HCEC 1CT (cell line): ENCODE results near the gene FOXJ2.
"Not testable (repeated sequence)": the region's sequence is repeated elsewhere in the genome, so short reads cannot be mapped to it uniquely, and the experiment has no call there.

ENCODE experiments used
- DNase-seq: peaks from one replicate; pipeline ENCODE4 v3.0.0-alpha.2; 2017

Gene FOXJ2

DNA sequence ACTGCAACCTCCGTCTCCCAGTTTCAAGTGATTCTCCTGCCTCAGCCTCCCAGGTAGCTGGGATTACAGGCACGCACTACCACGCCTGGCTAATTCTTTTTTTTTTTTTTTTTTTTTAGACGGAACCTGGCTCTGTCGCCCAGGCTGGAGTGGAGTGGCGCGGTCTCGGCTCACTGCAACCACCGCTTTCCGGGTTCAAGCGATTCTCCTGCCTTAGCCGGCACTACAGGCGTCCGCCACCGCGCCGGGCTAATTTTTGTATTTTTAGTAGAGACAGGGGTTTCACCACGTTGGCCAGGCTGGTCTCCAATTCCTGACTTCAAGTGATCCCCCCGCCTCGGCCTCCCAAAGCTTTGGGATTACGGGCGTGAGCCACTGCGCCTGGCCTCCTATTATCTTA lies 1.5 kb upstream of the FOXJ2 start:
- DNase-seq, result not testable (repeated sequence)

DNA sequence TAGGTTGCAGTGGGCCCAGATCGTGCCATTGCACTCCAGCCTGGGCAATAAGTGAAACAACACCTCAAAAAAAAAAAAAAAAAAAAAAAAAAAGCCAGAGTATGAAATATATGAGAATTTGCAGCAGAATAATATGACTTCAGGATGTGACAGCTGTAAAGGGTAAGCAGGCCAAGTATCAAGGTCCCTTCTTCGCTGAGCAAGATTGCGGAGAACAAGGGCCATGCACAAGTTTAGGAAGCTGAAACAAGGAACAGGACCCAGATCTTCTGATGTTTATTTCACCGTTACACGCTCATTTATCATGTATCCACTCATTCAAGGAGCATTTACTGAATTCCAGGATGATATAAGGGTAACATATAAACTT lies 659 bp upstream of the FOXJ2 start:
- no peak for DNase-seq

GRCh38 chr12:8033153-8034044 lies 883 bp downstream of the FOXJ2 start:
- peak; percentile 42 for DNase-seq

GRCh38 chr12:8034802-8035201 lies 2.3 kb downstream of the FOXJ2 start:
- DNase-seq, result no peak

GRCh38 chr12:8035440-8036010 lies 3.0 kb downstream of the FOXJ2 start:
- no peak for DNase-seq

GRCh38 chr12:8036346-8036745 lies 3.8 kb downstream of the FOXJ2 start:
- no peak for DNase-seq

GRCh38 chr12:8037046-8037663 lies 4.6 kb downstream of the FOXJ2 start:
- no peak for DNase-seq

DNA sequence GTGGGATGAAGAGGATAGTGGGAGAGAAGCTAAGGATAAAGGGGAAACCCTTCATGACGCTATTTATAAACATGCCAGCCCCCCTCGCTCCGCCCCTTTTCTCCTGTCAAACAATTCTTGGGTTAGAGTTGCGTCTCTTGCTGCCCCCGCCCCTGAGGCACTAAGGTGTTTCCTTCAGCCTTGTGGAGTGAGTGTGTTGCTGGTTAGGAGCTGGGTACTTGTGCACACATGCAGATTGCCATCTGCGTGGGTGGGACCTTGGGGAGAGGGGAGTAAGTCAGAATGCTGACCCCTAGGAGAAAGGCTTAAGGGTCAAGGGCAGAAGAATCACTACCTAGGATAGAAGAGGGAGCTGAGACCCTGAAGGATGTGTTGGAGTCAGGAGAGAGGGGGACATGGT lies 5.4 kb downstream of the FOXJ2 start:
- no peak for DNase-seq

DNA sequence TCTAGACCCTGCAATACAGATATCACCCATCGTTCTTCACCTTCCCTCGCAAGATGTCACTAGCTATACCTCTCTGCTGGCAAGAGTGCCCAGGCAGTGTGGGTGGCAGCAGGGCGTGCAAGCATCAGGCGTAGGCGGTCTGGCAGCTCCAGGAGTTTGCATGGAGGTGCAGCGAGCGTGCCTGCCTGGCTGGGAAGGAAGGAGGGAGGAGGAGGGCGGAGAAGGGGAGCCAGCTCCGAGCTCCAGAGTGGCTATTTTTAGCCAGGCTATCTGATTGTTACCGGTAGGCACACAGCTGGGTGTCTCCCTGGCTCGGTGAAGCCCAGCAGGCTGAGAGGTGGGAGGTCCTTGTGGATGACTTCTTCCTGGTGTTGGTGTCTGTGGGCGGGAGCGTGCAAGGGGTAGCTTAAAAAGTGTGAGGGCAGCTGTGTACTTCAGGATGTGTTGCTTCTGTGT lies 6.2 kb downstream of the FOXJ2 start:
- DNase-seq, result no peak

- no peak for DNase-seq
Observed at GRCh38 chr12:8040791-8041190, 8.3 kb downstream of the FOXJ2 start.

DNA sequence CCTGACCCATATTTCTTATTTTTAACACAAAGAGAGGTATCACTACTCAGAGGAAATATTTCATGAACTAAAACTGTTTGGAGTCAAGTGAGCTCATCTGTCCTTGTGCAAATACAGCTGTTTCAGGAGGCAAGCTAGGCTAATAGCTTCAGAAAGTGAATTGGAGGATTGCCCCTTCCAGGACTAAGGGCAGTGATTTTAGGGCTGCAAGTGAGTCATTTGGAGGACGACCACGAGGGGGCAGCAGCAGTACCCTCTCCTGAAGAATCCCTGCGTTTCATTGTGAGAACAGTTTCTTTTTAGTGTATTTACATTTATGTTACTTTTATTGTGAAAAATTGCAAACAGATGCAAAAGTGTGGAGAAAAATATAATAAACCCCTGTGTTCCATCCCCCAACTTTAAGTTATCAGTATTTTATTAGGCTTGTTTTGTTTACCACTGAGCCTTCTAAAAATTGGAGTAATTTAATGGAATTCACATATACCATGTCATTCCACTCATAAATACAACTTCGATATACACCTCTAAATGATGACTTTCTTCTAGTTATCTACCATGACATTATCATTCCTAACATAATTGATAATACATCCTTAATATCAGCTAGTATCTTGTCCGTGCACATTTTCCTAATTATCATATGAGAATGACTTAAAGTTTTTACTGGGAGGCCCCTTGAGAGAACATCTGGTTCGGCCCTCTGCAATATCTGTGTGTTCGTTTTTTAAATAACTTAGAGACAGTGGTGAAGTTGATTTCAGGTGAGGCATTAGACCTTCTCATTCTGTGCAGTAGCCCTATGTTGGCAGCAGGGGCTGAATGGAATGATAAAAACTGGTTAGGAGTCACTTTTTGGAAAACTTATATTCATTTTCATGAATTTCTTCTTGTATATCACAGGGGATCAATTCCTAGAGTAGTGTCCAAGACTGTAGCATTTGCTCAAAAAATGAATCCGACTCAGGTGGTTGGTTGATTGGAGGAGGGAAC lies 13.7 kb downstream of the FOXJ2 start:
- DNase-seq, result peak; percentile 68

DNA sequence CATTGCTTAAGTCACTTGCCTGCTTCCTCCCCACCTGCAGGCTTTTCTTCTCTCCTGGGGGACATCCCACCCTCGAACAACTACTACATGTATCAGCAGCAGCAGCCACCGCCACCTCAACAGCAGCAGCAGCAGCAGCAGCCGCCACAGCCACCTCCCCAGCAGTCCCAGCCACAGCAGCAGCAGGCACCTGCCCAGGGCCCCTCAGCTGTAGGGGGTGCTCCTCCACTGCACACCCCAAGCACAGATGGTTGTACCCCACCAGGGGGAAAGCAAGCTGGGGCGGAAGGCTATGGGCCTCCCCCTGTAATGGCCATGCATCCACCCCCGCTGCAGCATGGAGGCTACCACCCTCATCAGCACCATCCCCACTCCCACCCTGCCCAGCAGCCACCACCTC lies 15.3 kb downstream of the FOXJ2 start:
- no peak for DNase-seq

- no peak for DNase-seq
Observed at GRCh38 chr12:8048906-8049305, 16.4 kb downstream of the FOXJ2 start.

GRCh38 chr12:8050600-8051250 lies 18.2 kb downstream of the FOXJ2 start:
- DNase-seq, result no peak

- DNase-seq, result no peak
Observed at GRCh38 chr12:8052679-8053078, 20.2 kb downstream of the FOXJ2 start.

DNA sequence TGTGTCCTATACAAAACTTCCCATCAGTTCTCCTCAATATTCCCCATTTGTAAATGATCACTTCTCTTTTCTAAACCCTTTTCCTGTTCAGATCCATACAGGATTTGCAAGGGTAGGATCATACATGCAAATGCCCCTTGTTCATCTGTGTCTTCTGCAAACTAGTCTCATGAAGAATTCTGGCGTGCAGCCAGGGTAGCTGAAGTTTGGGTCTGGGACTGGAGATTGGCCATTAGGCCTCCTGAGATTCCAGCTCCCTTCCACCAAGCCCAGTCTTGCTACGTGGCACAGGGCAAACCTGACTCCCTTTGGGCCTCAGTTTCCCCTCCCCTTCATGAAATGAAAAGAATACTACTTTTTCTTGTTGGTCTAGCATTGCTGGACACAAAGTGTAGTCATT lies 22.3 kb downstream of the FOXJ2 start:
- no peak for DNase-seq

DNA sequence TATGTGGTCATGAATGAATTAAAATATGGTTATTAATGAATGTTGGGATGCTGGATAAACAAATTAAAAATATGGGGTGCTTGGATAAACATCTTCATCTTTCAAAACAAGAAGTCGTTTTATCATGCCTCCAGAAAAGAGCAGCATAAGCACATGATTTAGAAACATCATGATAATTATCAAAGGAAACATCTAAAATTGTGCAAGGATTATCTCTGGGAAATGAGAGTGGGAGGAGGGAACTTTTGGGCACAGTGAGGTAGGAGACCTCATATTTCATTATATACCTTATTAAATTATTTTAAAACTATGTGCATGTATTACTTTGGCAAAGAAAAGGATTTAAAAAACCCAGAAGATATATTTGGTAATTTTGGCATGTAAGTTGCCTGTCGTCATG lies 24.8 kb downstream of the FOXJ2 start:
- DNase-seq, result no peak

DNA sequence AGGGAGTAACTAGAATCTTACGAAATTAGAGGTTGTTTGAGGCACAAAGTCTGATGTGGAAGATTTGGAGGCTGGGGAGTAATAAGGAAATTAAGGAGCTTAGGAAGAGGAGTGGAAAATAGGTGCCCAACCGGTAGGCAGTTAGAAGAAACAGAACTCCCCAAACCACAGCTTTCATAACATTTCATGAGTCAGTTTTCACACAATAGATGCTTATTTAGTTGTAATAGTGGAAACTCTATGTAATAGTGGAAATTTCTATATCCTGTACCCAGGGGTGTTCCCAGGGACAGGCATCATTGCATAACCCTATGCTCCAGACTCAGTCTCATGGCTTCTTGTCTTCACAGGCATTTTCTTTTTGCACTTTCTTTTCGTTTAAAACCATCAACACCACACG lies 25.3 kb downstream of the FOXJ2 start:
- peak; percentile 70 for DNase-seq

GRCh38 chr12:8058506-8058905 lies 26.0 kb downstream of the FOXJ2 start:
- no peak for DNase-seq

- no peak for DNase-seq
Observed at GRCh38 chr12:8064131-8064530, 31.6 kb downstream of the FOXJ2 start.

- DNase-seq, result peak; percentile 73
Observed at GRCh38 chr12:8065991-8066594, 33.6 kb downstream of the FOXJ2 start, which contains the start of gene C3AR1. Gene C3AR1, minus strand, starts transcription at chr12:8066359. Its CDS starts 6,174 bp downstream, at chr12:8060185.

DNA sequence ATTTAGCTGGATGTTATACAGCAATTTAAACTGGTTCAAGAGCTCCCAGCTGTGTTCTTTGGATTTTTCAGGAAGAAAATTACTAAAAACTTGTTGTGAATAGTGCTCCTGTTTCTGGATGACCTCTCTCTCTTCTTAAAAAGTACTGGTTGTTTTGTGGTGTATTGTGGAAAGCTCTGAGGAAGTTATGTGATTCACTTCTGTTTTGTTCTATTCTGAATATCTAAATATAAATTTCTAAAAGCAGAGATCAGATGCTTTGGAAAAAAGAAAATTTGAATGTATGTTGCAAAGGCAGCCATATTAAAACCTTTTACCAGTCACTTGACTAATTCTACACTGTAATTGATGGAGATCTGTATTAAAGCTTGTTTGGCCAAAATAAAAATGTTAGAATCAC lies 37.1 kb downstream of the FOXJ2 start:
- no peak for DNase-seq
